GM21515 (cell line): ENCODE data around the gene SPI1.

ENCODE experiments used
- ATAC-seq: cut with Tn5 transposase; IDR thresholded peaks from one replicate; pipeline ENCODE4 v1.9.1; 2021; ENCODE audit not compliant: unreplicated experiment

SPI1 gene

DNA sequence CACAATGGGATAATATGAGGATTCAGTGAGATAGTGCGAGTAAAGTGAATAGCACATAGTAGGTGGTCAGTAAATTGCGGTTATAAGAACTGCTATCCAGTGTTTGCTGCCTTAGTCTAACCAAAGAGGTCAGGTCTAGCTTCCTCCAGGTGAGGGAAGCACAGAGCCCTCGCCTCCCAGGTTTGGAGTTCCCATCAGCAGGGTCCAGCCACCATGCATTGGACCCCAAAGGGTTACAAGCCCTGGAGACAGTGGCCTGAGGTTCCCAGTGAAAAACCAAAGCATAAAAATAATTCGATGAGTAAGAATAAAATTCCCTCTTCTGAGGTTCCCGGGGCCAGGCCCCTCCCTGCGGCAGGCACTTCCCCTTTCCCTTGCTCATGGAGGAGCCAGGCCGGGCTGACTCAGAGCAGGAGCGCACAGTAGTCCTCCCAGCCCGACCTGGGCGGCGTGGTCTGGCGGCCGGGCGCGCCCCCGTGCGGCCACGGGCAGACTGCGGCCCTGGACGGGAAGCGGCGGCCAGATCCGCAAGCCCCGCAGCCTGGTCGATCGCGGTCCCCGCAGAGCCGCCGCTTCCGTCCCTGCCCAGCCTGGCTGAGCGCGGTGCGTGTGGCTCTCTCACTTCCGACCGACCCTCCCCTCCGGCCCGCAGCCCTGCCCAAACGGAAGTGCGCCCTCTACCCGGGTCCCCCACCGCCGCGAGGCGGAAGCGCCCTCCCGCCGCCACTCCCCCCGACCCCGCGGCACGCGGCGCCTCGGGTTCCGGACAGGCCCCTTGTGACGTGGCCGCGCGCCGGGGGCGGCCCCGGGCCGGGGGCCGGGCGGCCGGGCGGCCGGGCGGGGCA, 29.6 kb upstream of the SPI1 start, which contains the start of gene SLC39A13:
SLC39A13 (plus strand) TSS at position 845 of the 845 bp plus-strand sequence. CDS start 1,505 bp downstream, outside the sequence.
- peak; percentile 78 for ATAC-seq

DNA sequence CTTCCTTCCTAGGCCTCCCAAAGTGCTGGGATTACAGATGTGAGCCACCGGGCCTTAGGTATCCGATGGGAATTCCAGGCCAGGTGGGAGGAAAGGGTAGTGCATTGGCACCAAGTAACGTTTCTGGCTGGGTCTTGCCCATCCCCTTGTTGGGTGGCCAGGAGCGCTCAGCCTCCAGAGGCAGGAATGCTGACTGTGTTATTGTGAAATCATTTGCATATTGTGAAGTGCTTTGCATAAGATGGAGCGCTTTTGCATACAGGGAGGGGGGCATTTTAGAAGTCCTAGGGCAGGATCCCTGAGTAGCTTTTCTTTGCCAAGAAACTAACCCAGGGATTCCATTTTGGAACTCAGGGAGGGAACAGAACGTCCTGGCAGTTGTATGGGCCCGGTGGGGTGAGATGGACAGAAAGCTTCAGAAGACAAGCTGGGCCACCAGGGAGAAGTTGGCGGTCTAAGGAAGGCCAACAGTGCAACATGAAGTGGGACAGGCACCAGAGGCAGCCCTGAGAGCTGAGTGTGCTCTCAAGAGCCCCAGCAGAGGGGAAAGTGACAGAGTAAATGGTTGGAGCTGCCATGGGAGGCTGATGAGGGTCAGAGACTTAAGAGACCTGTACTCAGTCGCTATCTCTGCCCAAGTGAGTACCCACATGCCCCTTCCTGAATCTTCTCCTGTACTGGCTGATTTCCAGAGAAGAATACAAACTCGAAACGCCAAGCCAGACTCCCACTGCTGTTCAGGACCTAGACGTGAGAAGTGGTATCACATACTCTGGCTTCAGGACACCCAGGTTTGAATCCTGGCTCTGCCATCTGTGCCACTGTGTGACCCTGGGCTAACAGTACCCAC, 28.8 kb upstream of the SPI1 start:
- no peak for ATAC-seq

DNA sequence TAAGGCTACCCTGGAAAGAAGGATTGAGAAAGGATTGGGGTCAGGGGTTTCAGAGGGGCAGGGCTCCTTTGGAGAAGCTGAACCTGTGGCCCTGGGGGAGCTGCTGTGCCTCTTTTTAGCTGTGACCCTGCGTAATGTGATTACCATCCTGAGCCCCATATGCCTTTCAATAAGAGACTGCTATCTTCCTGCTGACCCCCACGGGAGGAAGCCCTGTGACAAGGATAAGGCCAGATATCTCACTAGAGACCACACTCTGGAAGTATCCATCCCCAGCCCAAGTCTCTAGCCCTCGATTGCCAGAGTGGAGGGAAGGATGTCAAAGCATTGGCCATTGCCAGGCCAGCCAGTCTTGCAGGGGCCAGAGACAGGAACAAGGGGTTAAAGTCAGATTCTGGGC, 25.2 kb upstream of the SPI1 start:
- no peak for ATAC-seq

DNA sequence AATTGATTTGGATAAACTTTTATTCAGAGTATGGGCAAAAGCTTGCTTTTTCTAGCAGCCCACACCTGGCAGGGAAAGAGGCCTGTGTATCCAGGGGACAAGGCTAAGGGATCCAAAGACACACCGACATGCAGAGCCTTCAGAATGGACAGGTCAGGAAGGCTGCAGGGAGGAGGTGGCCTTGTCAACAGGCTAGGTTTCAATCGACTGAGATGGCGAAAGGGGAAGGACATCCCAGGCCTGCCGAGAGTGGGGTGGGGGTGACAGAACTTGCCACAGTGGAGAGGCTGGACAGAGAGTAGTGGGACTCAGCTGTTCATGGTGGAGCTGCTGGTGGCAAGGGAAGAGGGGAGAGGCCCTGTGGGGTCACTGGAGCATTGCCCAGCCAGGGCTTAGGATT, 24.8 kb upstream of the SPI1 start:
- no peak for ATAC-seq

DNA sequence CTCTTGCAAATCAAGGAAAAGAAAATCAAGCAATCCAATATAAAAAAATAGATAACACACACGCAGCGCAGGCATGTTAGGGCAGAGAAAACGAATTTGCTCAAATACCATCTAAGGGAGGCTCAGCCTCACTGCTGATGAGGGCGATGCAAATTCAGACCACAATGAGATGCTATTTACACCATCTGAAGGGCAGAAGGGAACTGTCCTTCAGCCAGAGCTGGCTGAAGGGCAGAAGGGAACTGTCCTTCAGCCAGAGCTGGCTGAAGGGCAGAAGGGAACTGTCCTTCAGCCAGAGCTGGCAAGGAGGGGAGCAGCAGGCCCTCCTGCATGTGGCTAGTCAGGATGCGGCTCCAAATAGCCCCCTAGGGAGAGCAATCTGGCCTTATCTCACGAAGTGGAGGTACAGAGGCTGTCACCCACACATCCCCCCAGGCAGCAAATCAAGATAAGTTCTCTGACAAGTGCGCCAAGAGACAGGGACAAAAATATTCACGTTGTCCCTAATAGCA, 22.5 kb upstream of the SPI1 start:
- peak; percentile 66 for ATAC-seq

DNA sequence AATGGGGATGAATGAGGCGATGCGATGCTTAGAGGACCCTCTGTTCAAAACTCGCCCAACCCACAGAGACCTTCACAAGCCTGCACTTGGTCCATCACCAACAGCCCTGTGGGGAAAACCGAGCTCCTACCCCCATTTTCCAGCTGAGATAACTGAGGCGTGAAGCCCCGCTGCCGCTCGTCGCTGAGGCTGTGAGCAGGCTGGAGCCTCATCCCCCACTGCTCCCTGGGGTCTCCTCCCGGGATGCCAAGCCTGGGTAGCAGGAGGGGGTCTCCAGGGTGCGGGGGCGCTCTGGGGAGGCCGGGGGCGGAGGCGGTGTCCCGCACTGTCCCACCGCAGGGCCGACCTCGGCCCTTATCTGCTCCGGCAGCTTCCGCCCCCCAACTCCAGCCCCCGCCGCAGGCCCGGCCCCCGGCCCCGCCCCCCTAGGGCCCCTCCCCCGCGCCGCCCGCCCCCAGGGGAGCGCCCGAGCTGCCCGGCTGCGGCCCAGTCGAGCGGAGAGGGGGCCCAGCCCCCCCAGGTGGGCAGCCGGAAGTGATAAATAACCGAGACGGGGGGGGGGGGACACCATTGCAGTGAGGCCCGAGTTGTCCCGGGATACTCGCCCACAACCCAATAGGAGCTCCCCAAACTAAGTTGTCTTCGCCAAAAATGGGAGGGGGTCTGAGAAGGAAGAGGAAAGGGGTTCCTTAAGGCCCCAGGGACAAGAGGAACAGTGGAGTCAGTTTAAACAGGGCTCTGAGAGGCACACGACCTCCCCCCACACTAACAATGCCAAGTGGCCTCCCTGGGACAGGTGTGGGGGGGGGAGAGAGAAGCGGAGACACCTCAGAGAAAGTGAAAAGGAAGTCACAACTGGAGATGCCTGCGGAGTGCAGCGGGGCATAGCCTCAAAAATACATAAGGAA, 21.8 kb upstream of the SPI1 start:
- ATAC-seq: peak; percentile 54

DNA sequence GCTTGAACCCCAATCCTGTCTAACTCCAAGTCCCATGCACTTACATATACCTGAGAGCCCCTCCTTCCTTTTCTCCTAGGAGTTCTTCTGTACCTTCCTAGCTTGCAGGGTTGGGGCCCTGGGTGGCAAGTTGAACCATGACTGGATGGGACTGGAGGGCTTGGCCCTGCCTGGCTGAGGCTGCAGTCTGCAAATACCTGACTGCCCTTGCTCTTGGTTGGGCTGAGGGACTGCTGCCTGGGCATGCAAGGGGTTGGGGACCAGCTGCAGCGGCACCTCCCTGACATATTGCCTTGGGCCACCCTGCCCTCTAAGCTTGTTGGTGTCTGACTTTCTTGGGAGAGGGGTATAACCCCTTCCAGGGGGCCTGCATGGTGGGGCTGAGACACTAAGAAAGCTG, 20.2 kb upstream of the SPI1 start:
- ATAC-seq: no peak

DNA sequence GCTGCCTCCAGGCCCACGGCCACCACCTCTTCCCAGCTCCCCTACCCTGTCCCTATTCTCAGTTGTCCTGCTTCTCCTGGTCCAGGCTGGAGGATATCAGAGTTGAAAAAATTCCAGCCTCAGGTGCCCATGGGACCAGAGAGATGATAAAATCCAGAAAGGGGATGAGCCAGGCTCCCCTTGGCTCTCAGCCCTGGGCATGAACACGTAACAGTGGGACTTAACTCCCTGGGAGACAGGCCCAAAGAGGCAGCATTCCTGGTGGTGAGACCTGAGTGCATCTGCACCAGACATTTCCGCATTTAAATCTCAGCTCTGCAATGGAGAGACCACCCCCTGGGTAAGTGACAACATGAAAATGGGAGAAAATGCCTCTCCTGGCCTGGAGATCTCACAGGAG, 19.7 kb upstream of the SPI1 start:
- no peak for ATAC-seq

DNA sequence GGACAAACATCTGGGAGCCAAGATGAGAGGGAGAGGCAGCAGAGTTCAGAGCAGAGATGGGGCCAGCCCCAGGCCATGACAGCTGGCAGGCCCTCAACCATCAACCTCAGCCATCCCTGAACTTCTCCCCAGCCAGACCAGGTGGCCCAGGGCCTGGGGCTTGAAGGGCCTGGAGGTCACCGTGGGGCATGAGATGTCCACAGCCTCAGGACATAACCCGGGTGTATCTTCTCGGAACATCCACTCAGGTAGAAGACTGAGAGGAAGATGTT, 17.6 kb upstream of the SPI1 start:
- no peak for ATAC-seq

DNA sequence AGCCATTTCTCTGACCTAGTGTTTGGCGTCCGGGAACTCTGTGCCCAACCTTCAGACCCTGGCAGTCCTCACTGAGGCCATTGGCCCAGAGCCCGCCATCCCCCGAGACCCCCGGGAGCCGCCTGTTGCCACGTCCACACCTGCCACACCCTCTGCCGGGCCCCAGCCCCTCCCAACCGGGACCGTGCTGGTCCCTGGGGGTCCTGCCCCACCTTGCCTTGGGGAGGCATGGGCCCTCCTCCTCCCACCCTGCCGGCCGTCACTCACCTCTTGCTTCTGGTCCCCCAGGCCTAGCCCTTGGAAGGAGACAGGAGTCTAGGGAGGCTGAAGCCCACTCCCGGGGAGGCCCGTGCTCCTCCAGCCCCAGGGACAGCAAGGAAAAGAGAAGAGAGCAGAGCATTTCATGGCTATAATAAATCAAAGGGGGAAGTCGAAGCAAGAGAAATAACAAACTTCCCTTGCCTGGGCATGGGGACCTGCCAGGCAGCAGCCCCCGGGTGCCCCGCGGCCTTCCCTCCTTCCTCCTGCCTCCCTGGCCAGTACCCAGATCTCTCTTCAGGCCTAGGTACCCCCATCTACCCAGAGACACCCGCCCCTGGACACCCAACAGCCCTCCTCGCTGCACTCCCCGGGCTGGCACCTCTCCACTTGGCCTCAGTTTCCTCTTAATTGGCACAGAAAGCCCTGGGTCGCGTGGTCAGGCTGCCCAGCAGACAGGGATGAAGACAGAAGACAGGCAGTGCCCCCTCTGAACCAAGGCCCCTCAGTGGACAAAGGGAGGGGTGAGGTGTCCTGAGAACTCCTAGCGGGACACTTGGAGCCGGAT, 17.1 kb upstream of the SPI1 start:
- ATAC-seq: no peak

DNA sequence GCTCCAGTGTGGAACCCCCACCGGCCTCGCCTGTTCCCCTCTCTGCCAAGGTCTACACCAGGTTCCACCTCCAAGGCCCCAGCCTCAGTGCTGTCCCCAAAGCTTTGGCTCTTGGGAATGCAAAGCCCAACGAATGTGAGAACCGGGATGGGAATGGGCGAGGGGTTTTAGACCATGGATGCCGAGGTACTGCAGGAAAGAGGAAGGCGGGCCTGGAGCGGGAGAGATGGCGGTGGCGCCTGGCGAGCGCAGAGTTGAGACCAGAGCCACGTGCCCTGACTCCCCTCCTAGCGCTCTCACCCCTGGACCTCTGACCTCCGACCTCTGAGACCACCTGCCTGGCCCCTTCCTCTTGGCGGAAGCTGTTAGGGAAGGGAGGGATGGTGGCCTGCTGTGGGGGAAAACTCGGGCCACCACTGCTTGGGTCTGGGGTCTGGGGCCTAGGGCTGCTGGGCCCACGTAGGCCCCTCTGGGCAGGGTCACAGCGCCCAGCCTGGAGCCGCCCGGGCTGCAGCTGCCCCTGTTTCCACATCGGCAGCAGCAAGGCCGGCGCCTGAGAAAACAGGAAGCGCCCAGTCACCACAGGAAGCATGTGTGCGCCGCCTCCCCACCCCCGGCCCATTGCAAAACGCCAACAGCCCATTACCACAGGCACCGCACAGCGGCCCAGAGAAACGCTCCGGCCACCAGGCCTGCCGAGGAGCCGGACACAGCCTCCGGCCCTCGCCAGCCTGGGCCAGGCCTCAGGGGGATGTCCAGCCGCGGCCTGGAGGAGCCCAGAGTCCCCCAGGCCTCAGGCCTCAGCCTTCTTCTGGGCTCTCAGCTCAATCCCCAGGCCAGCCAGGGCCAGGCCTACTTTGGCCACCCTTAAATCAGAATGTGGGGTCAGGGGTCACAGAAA, 16.2 kb upstream of the SPI1 start:
- peak; percentile 63 for ATAC-seq

DNA sequence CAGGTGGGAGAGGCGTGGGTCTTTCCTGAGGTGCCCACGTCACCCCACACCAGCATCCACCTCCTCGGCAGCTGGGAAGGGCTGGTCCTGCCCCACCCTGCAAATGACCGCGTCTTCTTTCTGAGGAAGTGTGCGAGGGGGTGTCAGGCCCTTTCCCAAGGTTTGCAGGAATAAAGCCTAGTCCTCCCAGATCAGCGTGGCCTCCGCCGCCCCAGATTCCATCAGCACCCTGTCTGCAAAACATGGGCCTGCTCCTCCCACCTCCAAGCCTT, 15.6 kb upstream of the SPI1 start:
- no peak for ATAC-seq

DNA sequence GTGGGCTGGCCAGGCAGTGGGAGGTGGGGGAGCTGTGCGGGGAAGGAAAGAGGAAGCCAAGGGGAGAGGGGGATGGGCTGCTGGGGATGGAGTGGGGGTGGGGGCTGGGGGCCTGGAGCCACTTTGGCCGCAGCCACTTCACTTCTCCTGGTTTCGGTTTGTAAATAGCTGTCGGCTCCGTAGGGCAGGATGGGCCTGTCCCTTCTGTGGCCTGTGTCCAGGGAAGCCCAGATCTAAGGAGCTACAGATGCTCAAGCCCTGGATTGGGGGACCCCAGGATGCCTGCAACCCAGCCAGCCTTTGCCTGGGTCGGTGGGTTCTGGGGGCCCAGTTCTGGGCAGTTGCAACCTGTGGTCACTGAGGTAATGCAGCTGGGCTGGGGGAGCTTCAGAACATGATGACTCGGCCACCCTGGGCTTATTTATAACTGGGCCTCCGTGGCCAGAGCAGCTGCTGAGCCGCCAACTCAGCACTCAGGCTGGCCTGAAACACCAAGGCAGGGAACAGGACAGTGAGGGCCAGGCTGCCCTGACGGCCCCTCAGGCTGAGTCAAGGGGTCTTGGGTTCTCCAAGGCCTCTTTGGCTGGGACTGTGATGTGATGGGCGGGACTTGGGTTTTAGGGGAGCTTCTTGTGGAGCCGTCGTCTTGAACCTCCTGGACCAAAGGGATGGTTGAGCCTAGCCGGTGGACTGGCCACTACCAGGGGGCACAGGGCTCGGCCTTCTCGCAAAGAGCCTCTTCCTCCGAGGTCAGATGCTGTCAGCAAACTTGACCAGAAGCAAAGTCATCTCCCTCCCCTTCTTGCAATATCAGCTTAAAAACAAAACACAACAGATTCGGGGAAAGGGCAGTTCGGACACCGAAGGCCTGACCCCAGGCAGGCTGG, 15.1 kb upstream of the SPI1 start:
- no peak for ATAC-seq

DNA sequence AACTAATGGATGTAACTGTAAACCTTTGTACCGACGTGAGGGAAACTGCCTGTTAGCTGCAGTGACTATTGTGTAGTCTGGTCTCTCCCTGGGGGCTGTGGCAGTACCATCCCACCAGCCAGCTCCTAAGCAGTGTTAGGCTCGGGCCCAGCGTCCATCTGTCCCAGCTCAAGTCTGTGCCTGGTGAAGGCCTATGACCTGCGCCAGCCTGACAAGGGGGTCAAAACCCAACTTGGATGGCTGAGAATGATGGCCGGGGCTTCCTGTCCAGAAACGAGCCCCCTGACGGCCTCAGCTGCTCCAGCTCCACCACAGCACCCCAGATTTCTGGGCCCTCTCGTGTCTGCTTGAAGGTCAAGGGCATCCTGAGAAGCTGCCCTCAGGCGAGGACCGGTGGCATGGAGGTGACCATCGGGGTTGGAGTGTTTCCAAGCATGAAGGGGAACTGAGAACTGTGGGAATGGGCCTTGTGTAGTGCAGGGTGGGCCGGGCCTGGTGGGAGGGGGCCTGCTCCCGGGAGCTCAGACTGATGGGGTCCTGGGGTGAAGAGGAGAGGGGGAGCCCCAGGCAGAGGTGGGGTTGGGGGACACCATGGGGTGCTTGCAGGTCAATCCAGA, 14.3 kb upstream of the SPI1 start:
- ATAC-seq: no peak

DNA sequence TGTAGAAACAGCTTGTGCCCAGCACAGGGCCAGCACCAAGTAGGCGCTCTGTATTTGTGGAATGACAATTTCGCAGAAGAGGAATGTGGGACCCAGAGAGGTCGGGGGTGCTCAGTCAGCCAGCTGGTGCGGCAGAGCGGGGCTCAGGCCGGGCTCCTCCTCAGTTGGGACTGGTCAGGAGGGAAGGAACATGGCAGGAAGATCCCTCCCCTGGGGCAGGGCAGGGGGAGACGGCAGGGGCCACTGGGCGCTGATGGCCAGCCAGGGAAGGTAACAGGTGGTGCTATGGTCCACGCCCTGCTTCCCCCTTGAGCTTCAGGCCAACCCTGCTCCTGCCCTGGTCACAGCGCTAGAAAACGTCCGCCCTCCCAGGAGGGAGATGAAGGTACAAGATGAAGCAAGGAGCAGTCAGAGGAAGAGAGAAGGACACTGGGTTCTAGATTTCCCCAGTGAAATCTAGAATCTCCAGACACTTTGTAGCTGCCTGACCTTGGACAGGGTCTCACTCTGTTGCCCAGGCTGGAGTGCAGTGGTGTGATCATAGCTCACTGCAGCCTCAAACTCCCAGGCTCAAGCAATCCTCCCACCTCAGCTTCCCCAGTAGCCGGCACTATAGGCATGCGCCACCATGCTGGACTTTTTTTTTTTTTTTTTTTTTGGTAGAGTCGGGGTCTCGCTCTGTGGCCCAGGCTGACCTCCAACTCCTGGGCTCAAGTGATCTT, 13.5 kb upstream of the SPI1 start:
- ATAC-seq: no peak

DNA sequence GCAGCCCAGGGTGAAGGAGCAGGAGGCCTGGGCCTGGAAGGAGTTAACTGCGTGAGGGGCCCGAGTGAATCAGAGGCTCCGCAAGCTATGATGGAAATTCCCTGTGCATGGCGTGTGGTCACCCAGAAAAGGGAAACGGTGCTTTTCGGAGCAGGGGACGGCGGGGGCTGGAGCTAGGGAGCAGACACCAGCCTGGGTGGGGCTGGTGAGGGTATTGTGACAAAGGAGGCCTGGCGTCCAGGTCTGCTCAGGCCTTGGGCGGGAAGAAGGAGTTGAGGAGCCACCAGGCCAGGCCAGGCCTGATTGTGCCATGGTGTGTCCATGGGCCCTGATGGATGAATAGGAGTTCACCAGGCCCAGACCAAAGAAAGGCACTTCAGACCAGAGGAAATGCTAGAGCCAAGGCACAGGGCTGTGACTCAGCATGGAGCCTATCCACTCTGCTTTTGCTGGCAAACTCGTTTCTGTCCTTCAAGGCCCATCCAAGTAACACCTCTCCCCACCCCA, 12.8 kb upstream of the SPI1 start:
- no peak for ATAC-seq

DNA sequence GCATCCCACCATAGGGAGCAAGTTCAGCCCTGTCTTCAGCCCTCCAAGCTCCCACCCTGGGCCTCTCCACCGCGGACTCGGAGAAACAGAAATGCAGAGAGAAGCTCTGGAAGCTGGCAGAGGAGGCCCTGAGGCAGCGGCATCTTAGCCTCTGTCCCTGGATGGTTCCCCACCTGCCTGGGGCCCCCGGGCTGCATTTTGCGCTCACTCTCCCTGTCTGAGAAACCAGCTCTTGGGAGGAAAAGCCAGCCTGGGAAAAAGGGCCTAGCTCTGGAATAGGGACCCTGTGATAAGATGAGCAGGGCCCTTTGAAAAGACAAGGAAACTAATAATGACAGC, 12.0 kb upstream of the SPI1 start:
- no peak for ATAC-seq
